Sigmoid colon (tissue), 7 donors: ENCODE measurements around the gene ATXN7. TPM values are rescaled to one million over a fixed set of nuclear protein-coding genes. Genes with fewer than 3 reads are reported as not detected.

ENCODE experiments used
- DNase-seq: peaks from one replicate; pipeline ENCODE4 v3.0.0-alpha.2; 2019
- H3K27ac ChIP-seq, 4 donors: fragments of 200-600 bp; sonication (generic); one replicate each; pipeline ENCODE4 v1.5.1; 2016 to 2019; ENCODE audit warnings: mild to moderate bottlenecking in 1 of 4
- H3K27me3 ChIP-seq, 3 donors: fragments of 200-600 bp; sonication (generic); one replicate each; pipeline ENCODE4 v1.5.1; 2019; ENCODE audit warnings: mild to moderate bottlenecking in 1 of 3
- H3K36me3 ChIP-seq, 4 donors: fragments of 200-600 bp; sonication (generic); one replicate each; pipeline ENCODE4 v1.5.1; 2016 to 2019
- H3K4me1 ChIP-seq, 4 donors: fragments of 200-600 bp; sonication (generic); one replicate each; pipeline ENCODE4 v1.5.1; 2017 to 2019
- H3K4me3 ChIP-seq, 4 donors: fragments of 200-600 bp; sonication (generic); one replicate each; pipeline ENCODE4 v1.5.1; 2017 to 2019; ENCODE audit warnings: mild to moderate bottlenecking in 2 of 4, moderate library complexity in 1 of 4
- H3K9me3 ChIP-seq, 4 donors: fragments of 200-600 bp in 3 of 4; sonication (generic) in 3 of 4; one replicate each; pipeline versions ENCODE4 v1.5.1 to v1.6.1; 2013 to 2019
- CTCF ChIP-seq, 4 experiments: fragments of 450-650 bp in 3 of 4; fragments of 200-600 bp in 1 of 4; IDR thresholded peaks; one replicate each; pipeline ENCODE4 v1.5.1; 2016 to 2019; ENCODE audit warnings: antibody characterized with exemption in 4 of 4, mild to moderate bottlenecking in 3 of 4, moderate library complexity in 2 of 4
- EP300 ChIP-seq, 4 donors: sonication (generic); formaldehyde crosslinking; IDR thresholded peaks; one replicate each; pipeline ENCODE4 v1.6.1; 2017; ENCODE audit warnings: antibody characterized with exemption in 4 of 4
- POLR2A ChIP-seq, 2 donors: fragments of 450-650 bp; IDR thresholded peaks; one replicate each; pipeline ENCODE4 v1.6.1; 2016; ENCODE audit warnings: antibody characterized with exemption in 2 of 2, mild to moderate bottlenecking in 2 of 2, moderate library complexity in 2 of 2
- POLR2AphosphoS5 ChIP-seq, 4 donors: sonication (generic); formaldehyde crosslinking; IDR thresholded peaks; one replicate each; pipeline ENCODE4 v1.6.1; 2017; ENCODE audit warnings: antibody characterized with exemption in 4 of 4
- WGBS, 2 donors: extraction: QIAGEN DNeasy Blood & Tissue Kit; methylation state at CpG; one replicate each; pipeline ENCODE4 v1.1.7; 2013; 5-methylcytosine and 5-hydroxymethylcytosine counted together
- intact Hi-C: fragments of 100-400 bp; cut with DNase I; formaldehyde crosslinking; loops from one replicate; pipeline ENCODE4 v1.15.1; 2023
- polyA plus RNA-seq, 3 donors: library from polyadenylated mRNA; stranded (reverse); fragments of 200-250 nt; gene quantifications; one replicate each; pipeline ENCODE4 v1.2.3, GENCODE V29; 2013
- total RNA-seq, 4 donors: library from RNA; depleted of rRNA; stranded (reverse); fragments of >200 nt; gene quantifications; one replicate each; pipeline ENCODE4 v1.1.0, GENCODE V29; 2016
- donor health status: healthy with polysubstance abuse.
- donor health status: Bipolar disorder and iron deficiency.
- donor health status: healthy.

Gene ATXN7
- total and polyA plus RNA-seq, 7 donors, result 2.1 to 32.7 (median 17.8) TPM

DNA sequence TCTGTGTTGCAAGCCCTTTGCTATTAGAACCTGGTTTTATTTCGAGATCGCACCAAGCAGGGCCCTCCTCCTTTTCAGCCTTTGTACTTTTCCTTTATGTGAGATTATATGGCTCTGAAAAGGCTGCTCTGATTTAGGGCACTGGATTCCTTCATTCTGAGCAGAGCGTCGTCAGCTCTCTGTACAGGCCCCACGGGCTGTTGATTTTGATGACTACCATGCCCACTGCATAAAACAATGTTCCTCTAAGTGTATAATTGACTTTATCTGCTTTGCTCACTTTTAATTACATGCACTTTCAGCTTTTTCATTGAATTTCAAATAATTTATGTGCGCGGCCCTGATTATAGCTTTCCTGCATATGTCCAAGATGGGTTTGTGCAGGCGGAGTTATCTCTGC, 164.0 kb downstream of the ATXN7 start:
- intact Hi-C loops, result no loop called here
- no peak overlapping the region for H3K4me3 ChIP-seq
- H3K27me3 ChIP-seq, result no peaks in the 10 kb centered on the region
- TF ChIP-seq EP300 (IDR thresholded peaks at IDR 0.05), result no peak
- no peak for TF ChIP-seq CTCF (IDR thresholded peaks at IDR 0.05)
- no peak for TF ChIP-seq POLR2A (IDR thresholded peaks at IDR 0.05)
- TF ChIP-seq POLR2AphosphoS5 (IDR thresholded peaks at IDR 0.05), result no peak
- 83 to 84% methylated on average over 8 of the region's 8 CpGs for whole genome bisulfite sequencing, 2 donors
- H3K27ac ChIP-seq, result no peak overlapping the region
- H3K9me3 ChIP-seq, result no peaks in the 10 kb centered on the region
- no peaks in the 10 kb centered on the region for H3K36me3 ChIP-seq
- H3K4me1 ChIP-seq, result peaks cover 0 to 28% (median 10%) of the 10 kb centered on the region in 4 donors
- DNase-seq, result no peak

GRCh38 chr3:64028754-64029153, 165.1 kb downstream of the ATXN7 start:
- DNase-seq, result no peak
- H3K27me3 ChIP-seq, result no peaks in the 10 kb centered on the region
- no peak overlapping the region for H3K4me3 ChIP-seq
- intact Hi-C loops, result no loop called here
- H3K27ac ChIP-seq, result no peak overlapping the region
- peaks cover 0 to 32% (median 12%) of the 10 kb centered on the region in 4 donors for H3K4me1 ChIP-seq
- no peaks in the 10 kb centered on the region for H3K9me3 ChIP-seq
- whole genome bisulfite sequencing, 2 donors, result 51 to 68% methylated on average over 3 of the region's 3 CpGs
- no peaks in the 10 kb centered on the region for H3K36me3 ChIP-seq
- TF ChIP-seq EP300 (IDR thresholded peaks at IDR 0.05) (no peak), POLR2AphosphoS5 (IDR thresholded peaks at IDR 0.05) (no peak), POLR2A (IDR thresholded peaks at IDR 0.05) (no peak), CTCF (IDR thresholded peaks at IDR 0.05) (no peak)

- no peak for DNase-seq
- Histone ChIP-seq H3K27ac (no peak overlapping the region), H3K4me1 (peaks cover 0 to 30% (median 12%) of the 10 kb centered on the region in 4 donors), H3K4me3 (no peak overlapping the region), H3K9me3 (no peaks in the 10 kb centered on the region), H3K36me3 (no peaks in the 10 kb centered on the region), H3K27me3 (no peaks in the 10 kb centered on the region)
- 73 to 87% methylated on average over 4 of the region's 4 CpGs for WGBS, 2 donors
- intact Hi-C loops, result no loop called here
- no peak for TF ChIP-seq POLR2AphosphoS5 (IDR thresholded peaks at IDR 0.05)
- TF ChIP-seq POLR2A (IDR thresholded peaks at IDR 0.05), result no peak
- no peak for TF ChIP-seq EP300 (IDR thresholded peaks at IDR 0.05)
- no peak for TF ChIP-seq CTCF (IDR thresholded peaks at IDR 0.05)
Observed at GRCh38 chr3:64029287-64029686, 165.6 kb downstream of the ATXN7 start.

DNA sequence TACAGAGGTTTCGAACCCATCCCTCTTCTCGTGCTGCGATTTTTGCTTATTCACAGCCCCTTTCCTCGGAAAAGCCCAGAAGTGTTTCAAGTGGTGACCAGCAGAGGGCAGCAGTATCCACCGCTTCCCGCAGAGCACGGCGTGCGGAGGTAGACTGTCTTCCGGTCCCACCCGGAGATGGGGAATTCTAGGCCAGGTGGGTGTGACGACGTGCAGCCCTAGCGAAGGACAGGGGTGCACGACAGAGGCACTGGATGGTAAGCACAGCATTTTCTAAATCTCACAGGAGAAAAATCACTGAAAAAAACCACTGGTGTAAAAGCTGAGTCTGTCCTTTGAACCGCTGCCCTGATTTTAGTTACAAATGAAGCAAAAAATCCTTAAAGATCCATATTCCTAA, 167.1 kb downstream of the ATXN7 start:
- Histone ChIP-seq H3K36me3 (no peaks in the 10 kb centered on the region), H3K27ac (peak overlapping the region in 2 of 4 donors; percentile 38 to 51), H3K27me3 (no peaks in the 10 kb centered on the region), H3K4me3 (peak overlapping the region in 3 of 4 donors; percentile 15 to 39 (median 33)), H3K4me1 (peaks cover 0 to 30% (median 12%) of the 10 kb centered on the region in 4 donors), H3K9me3 (no peaks in the 10 kb centered on the region)
- WGBS, 2 donors, result 4 to 5% methylated on average over 16 of the region's 16 CpGs
- TF ChIP-seq CTCF (IDR thresholded peaks at IDR 0.05) (peak; percentile 87 to 97 (median 88)), POLR2AphosphoS5 (IDR thresholded peaks at IDR 0.05) (no peak), POLR2A (IDR thresholded peaks at IDR 0.05) (no peak)
- intact Hi-C loops, result loop anchor here (1.0 to 10.0 kb wide), 5 partner anchors 114 to 454 kb away; no protein-coding TSS in a partner anchor
- DNase-seq, result peak; percentile 82
